HCT116 (cell line): ENCODE measurements around the gene MMP26. TPM values are rescaled to one million over a fixed set of nuclear protein-coding genes. Genes with fewer than 3 reads are reported as not detected.

ENCODE experiments used
- ATAC-seq: fragments of 200-7000 bp; cut with Tn5 transposase; 2 replicates; pipeline ENCODE4 v1.9.1; 2020; ENCODE audit warnings: mild to moderate bottlenecking, moderate library complexity
- BruUV-seq: library from RNA; stranded (reverse); fragments of 400-500 nt; replicated peaks from 2 replicates; lab custom pipeline; 2021; lab: Mats Ljungman, UMichigan
- CTCF ChIA-PET: fragments of 300-600 bp; sonication (Branson Sonifier 250); formaldehyde crosslinking; loops from one replicate; lab custom pipeline; 2021; ENCODE audit warnings: antibody characterized with exemption; lab: Charles Lee
- POLR2A ChIA-PET: fragments of 300-600, 350-600 bp; sonication (Branson Sonifier 250); formaldehyde crosslinking; loops from one replicate; lab custom pipeline; 2021; ENCODE audit warnings: antibody characterized with exemption; lab: Charles Lee
- RAD21 ChIA-PET, 2 experiments: fragments of 300-600 bp; sonication (Branson Sonifier 250); formaldehyde crosslinking; loops; one replicate each; lab custom pipeline; 2023; ENCODE audit warnings: low total read pairs in 2 of 2; ENCODE audit not compliant: uncharacterized antibody in 2 of 2, unreplicated experiment in 2 of 2, low non-redundant PET in 1 of 2; lab: Charles Lee
- DNase-seq: peaks from one replicate; pipeline ENCODE4 v3.0.0-alpha.2; 2010; ENCODE audit warnings: low read depth, low spot score
- H2AFZ ChIP-seq: fragments of 200-600 bp; shearing (Covaris generic), sonication (generic); 2 replicates; pipeline ENCODE4 v1.6.1; 2017; ENCODE audit warnings: low read depth, mixed run types, mixed read lengths, antibody characterized with exemption, low read length; ENCODE audit not compliant: poor library complexity, severe bottlenecking
- H3K27ac ChIP-seq: 2 replicates; pipeline ENCODE4 v1.5.1; 2012; ENCODE audit warnings: low read depth, low read length
- H3K27me3 ChIP-seq: fragments of 200-600 bp; sonication (generic); 2 replicates; pipeline ENCODE4 v1.6.1; 2016; ENCODE audit warnings: mixed run types, low read length, mixed read lengths; ENCODE audit not compliant: insufficient read depth
- H3K36me3 ChIP-seq, 2 experiments: fragments of 200-500 bp in 1 of 2; fragments of 200-600 bp in 1 of 2; sonication (Bioruptor generic) in 1 of 2; sonication (generic) in 1 of 2; 2 replicates each; pipeline versions ENCODE4 v1.5.1 to v1.6.1; 2014 to 2016; ENCODE audit warnings: low read length in 2 of 2, inconsistent platforms in 1 of 2, mixed read lengths in 1 of 2, mixed run types in 1 of 2; ENCODE audit not compliant: insufficient read depth in 2 of 2, control insufficient read depth in 1 of 2
- H3K4me1 ChIP-seq, 2 experiments: fragments of 200-600 bp in 1 of 2; sonication (generic) in 1 of 2; 2 replicates each; pipeline versions ENCODE4 v1.5.1 to v1.6.1; 2012 to 2017; ENCODE audit warnings: low read length in 2 of 2, inconsistent platforms in 1 of 2, mild to moderate bottlenecking in 1 of 2, mixed read lengths in 1 of 2, mixed run types in 1 of 2, moderate library complexity in 1 of 2; ENCODE audit not compliant: insufficient read depth in 2 of 2, control insufficient read depth in 1 of 2
- H3K4me2 ChIP-seq: fragments of 200-600 bp; sonication (generic); 2 replicates; pipeline ENCODE4 v1.6.1; 2017; ENCODE audit warnings: mixed run types, low read length, mixed read lengths
- H3K4me3 ChIP-seq, 2 experiments: fragments of 200-600 bp in 1 of 2; sonication (generic) in 1 of 2; replicated peaks in 1 of 2; 2 replicates each; pipeline ENCODE4 v1.5.1; 2011 to 2016; ENCODE audit warnings: low read length in 2 of 2, control low read depth in 1 of 2, low read depth in 1 of 2, mild to moderate bottlenecking in 1 of 2, mixed read lengths in 1 of 2, mixed run types in 1 of 2
- H3K79me2 ChIP-seq: fragments of 200-600 bp; sonication (generic); 2 replicates; pipeline ENCODE4 v1.6.1; 2017; ENCODE audit warnings: mild to moderate bottlenecking, mixed run types, low read length, moderate library complexity, mixed read lengths; ENCODE audit not compliant: insufficient read depth
- H3K9ac ChIP-seq: fragments of 200-600 bp; sonication (generic); 2 replicates; pipeline ENCODE4 v1.6.1; 2016; ENCODE audit warnings: low read length, mixed read lengths
- H3K9me2 ChIP-seq: fragments of 200-600 bp; sonication (generic), shearing (Covaris generic); 2 replicates; pipeline ENCODE4 v1.6.1; 2017; ENCODE audit warnings: mixed run types, mild to moderate bottlenecking, moderate library complexity; ENCODE audit not compliant: insufficient read depth
- H3K9me3 ChIP-seq, 2 experiments: fragments of 200-500 bp in 1 of 2; fragments of 200-600 bp in 1 of 2; sonication (Bioruptor generic) in 1 of 2; sonication (generic) in 1 of 2; 2 replicates each; pipeline ENCODE4 v1.6.1; 2014 to 2017; ENCODE audit warnings: low read length in 2 of 2, mixed read lengths in 2 of 2, inconsistent platforms in 1 of 2, low read depth in 1 of 2, mild to moderate bottlenecking in 1 of 2, mixed run types in 1 of 2, moderate library complexity in 1 of 2; ENCODE audit not compliant: control insufficient read depth in 1 of 2, insufficient read depth in 1 of 2
- H4K20me1 ChIP-seq: fragments of 200-600 bp; sonication (generic), shearing (Covaris generic); 2 replicates; pipeline ENCODE4 v1.6.1; 2017; ENCODE audit warnings: mixed run types, mild to moderate bottlenecking, moderate library complexity; ENCODE audit not compliant: insufficient read depth
- CBX3 ChIP-seq: IDR thresholded peaks from 2 replicates; pipeline ENCODE4 v1.6.1; 2012; ENCODE audit warnings: low read depth
- EZH2 ChIP-seq: fragments of 200-600 bp; sonication (generic); IDR thresholded peaks from 2 replicates; pipeline ENCODE4 v1.6.1; 2017; ENCODE audit warnings: antibody characterized with exemption, mixed run types
- EZH2phosphoT487 ChIP-seq: fragments of 200-600 bp; IDR thresholded peaks from 2 replicates; pipeline ENCODE4 v1.6.1; 2018; ENCODE audit warnings: antibody characterized with exemption, borderline replicate concordance
- FOSL1 ChIP-seq: IDR thresholded peaks from 2 replicates; pipeline ENCODE4 v1.6.1; 2012; ENCODE audit warnings: low read depth
- JUND ChIP-seq: IDR thresholded peaks from 2 replicates; pipeline ENCODE4 v1.6.1; 2012
- POLR2A ChIP-seq: IDR thresholded peaks from 2 replicates; pipeline ENCODE4 v1.7.0; 2011; ENCODE audit warnings: borderline replicate concordance; ENCODE audit not compliant: insufficient read depth, insufficient read length; ENCODE audit errors: extremely low read depth
- SP1 ChIP-seq: IDR thresholded peaks from 2 replicates; pipeline ENCODE4 v1.6.1; 2012; ENCODE audit warnings: low read depth
- SRF ChIP-seq: IDR thresholded peaks from 2 replicates; pipeline ENCODE4 v1.6.1; 2012; ENCODE audit warnings: low read depth
- TCF7L2 ChIP-seq: IDR thresholded peaks from 2 replicates; pipeline ENCODE4 v1.7.0; 2011; ENCODE audit warnings: borderline replicate concordance, inconsistent platforms; ENCODE audit not compliant: insufficient read depth, insufficient read length; ENCODE audit errors: extremely low read depth
- intact Hi-C: fragments of 100-400 bp; cut with micrococcal nuclease; formaldehyde crosslinking; loops from 2 replicates; pipeline ENCODE4 v1.10.0; 2022
- total RNA-seq: library from RNA; stranded (reverse); gene quantifications from one replicate; pipeline ENCODE4 v1.2.1, GENCODE V29; 2021; ENCODE audit not compliant: unreplicated experiment
- TF ChIP-seq, protein P1 (sequence below): IDR thresholded peaks from 2 replicates; pipeline ENCODE4 v1.6.1; 2012
- TF ChIP-seq, protein P2 (sequence below): IDR thresholded peaks from 2 replicates; pipeline ENCODE4 v1.6.1; 2011; ENCODE audit warnings: mild to moderate bottlenecking, low read length, moderate library complexity; ENCODE audit not compliant: insufficient replicate concordance; ENCODE audit errors: extremely low read depth
- TF ChIP-seq, protein P3 (sequence below): IDR thresholded peaks from 2 replicates; pipeline ENCODE4 v1.6.1; 2012; ENCODE audit warnings: low read depth

The MMP26 gene
- total RNA-seq, 1 experiment from 2014 or later, result not detected

DNA sequence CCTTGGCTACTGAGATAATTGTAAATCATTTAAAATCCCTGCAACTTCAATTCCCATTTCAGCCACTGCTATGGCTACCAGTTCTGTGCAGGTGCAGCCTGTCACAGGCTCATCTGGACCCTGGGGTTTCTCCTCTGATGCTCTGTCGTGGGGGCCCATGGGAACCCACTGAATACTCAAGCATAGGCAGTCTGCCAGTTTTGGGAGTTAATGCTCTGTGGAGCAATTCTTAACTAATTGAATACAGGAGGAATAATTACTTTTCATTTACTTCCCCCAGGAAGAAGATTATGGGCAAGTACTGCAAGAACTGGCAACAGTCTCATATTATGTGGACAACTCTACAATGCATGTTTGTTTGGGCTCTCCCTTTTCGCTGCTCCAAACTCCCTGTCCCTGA lies 32.8 kb upstream of the MMP26 start:
- ATAC-seq (no peak), DNase-seq (no peak)
- Histone ChIP-seq H3K4me2 (no peak overlapping the region), H3K9ac (no peak overlapping the region), H3K27me3 (peaks cover 40% of the 10 kb centered on the region), H3K4me1 (no peaks in the 10 kb centered on the region), H3K9me2 (no peaks in the 10 kb centered on the region), H3K36me3 (no peaks in the 10 kb centered on the region), H2AFZ (no peak overlapping the region), H3K79me2 (no peaks in the 10 kb centered on the region), H3K9me3 (no peaks in the 10 kb centered on the region), H4K20me1 (no peaks in the 10 kb centered on the region), H3K27ac (no peak overlapping the region), H3K4me3 (no peak overlapping the region)
- ChIA-PET CTCF (no interaction called here), RAD21 (no interaction called here), POLR2A (no interaction called here)
- no TSS peak for BruUV-seq
- intact Hi-C loops, result no loop called here
- TF ChIP-seq, protein P1, sequence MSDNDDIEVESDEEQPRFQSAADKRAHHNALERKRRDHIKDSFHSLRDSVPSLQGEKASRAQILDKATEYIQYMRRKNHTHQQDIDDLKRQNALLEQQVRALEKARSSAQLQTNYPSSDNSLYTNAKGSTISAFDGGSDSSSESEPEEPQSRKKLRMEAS, result no peak
- TF ChIP-seq POLR2A, result no peak
- TF ChIP-seq EZH2, result no peak
- TF ChIP-seq CBX3, result no peak
- TF ChIP-seq TCF7L2, result no peak
- no peak for TF ChIP-seq FOSL1
- TF ChIP-seq SP1, result no peak
- TF ChIP-seq SRF, result no peak
- TF ChIP-seq JUND, result no peak

DNA sequence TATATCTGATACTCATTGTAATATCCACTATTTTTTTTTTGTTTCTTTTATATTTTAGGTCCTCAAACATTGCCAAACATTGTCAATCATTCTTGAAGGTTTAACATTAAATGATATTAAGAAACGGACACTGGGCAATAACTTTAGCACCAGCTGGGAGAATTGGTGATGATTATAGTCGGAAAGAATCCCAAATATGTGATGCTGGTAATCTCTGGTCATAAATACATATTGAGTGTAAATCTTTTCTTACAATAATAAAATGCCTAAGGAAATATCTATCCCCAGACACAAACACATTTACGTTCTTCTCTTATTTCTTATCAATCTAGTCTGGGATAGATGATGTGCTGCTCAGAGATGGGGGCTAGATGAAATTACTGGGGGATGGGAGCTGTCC lies 32.1 kb upstream of the MMP26 start:
- intact Hi-C loops, result no loop called here
- no peak for TF ChIP-seq EZH2phosphoT487
- no peak for TF ChIP-seq SP1
- no peak for TF ChIP-seq POLR2A
- no peak for TF ChIP-seq SRF
- TF ChIP-seq, protein P2, sequence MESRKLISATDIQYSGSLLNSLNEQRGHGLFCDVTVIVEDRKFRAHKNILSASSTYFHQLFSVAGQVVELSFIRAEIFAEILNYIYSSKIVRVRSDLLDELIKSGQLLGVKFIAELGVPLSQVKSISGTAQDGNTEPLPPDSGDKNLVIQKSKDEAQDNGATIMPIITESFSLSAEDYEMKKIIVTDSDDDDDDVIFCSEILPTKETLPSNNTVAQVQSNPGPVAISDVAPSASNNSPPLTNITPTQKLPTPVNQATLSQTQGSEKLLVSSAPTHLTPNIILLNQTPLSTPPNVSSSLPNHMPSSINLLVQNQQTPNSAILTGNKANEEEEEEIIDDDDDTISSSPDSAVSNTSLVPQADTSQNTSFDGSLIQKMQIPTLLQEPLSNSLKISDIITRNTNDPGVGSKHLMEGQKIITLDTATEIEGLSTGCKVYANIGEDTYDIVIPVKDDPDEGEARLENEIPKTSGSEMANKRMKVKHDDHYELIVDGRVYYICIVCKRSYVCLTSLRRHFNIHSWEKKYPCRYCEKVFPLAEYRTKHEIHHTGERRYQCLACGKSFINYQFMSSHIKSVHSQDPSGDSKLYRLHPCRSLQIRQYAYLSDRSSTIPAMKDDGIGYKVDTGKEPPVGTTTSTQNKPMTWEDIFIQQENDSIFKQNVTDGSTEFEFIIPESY, result no peak
- no peak for TF ChIP-seq EZH2
- no peak for TF ChIP-seq JUND
- no peak for TF ChIP-seq FOSL1
- TF ChIP-seq, protein P3, sequence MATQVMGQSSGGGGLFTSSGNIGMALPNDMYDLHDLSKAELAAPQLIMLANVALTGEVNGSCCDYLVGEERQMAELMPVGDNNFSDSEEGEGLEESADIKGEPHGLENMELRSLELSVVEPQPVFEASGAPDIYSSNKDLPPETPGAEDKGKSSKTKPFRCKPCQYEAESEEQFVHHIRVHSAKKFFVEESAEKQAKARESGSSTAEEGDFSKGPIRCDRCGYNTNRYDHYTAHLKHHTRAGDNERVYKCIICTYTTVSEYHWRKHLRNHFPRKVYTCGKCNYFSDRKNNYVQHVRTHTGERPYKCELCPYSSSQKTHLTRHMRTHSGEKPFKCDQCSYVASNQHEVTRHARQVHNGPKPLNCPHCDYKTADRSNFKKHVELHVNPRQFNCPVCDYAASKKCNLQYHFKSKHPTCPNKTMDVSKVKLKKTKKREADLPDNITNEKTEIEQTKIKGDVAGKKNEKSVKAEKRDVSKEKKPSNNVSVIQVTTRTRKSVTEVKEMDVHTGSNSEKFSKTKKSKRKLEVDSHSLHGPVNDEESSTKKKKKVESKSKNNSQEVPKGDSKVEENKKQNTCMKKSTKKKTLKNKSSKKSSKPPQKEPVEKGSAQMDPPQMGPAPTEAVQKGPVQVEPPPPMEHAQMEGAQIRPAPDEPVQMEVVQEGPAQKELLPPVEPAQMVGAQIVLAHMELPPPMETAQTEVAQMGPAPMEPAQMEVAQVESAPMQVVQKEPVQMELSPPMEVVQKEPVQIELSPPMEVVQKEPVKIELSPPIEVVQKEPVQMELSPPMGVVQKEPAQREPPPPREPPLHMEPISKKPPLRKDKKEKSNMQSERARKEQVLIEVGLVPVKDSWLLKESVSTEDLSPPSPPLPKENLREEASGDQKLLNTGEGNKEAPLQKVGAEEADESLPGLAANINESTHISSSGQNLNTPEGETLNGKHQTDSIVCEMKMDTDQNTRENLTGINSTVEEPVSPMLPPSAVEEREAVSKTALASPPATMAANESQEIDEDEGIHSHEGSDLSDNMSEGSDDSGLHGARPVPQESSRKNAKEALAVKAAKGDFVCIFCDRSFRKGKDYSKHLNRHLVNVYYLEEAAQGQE, result no peak

More for the DNA sequence above, 32.1 kb upstream of the MMP26 start:
- no TSS peak for BruUV-seq
- H3K4me2 ChIP-seq, result no peak overlapping the region
- no peak overlapping the region for H3K4me3 ChIP-seq
- H3K79me2 ChIP-seq, result no peaks in the 10 kb centered on the region
- ATAC-seq, result no peak
- H2AFZ ChIP-seq, result no peak overlapping the region
- ChIA-PET RAD21 (no interaction called here), POLR2A (no interaction called here), CTCF (no interaction called here)
- no peaks in the 10 kb centered on the region for H3K9me2 ChIP-seq
- DNase-seq, result no peak
- H4K20me1 ChIP-seq, result no peaks in the 10 kb centered on the region
- no peaks in the 10 kb centered on the region for H3K36me3 ChIP-seq
- peaks cover 39% of the 10 kb centered on the region for H3K27me3 ChIP-seq
- H3K4me1 ChIP-seq, result no peaks in the 10 kb centered on the region
- H3K9ac ChIP-seq, result no peak overlapping the region
- H3K27ac ChIP-seq, result no peak overlapping the region
- no peaks in the 10 kb centered on the region for H3K9me3 ChIP-seq
